Measurements from ENCODE around the gene SET. TPM values are rescaled to one million over a fixed set of nuclear protein-coding genes. Genes with fewer than 3 reads are reported as not detected.

SET gene
- polyA plus RNA-seq, 1 of the 3 experiments (the other 2 are of a cell fraction): 64.6 TPM

DNA sequence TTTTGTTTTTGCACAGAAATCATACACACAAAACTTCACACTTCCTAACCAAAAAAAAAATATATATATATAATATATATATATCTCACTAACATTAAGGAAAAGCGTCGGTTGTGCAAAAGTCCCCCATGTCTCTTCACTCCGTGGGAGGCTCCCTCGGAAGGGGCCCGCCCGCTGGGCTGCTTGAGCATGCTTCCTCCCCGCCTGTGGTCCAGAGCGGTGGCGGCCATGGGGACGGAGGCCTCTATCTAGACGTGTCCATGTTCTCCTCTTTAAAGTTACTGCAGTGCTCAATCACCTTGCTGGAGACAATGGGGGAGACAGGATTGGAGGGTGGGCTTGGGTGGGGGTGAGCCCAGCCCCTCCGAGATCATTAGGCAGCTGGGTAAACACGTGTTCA lies 42.1 kb downstream of the SET start:
- Histone ChIP-seq H4K20me1 (ENCODE audit: insufficient read depth) (no peaks in the 10 kb centered on the region), H3K27me3 (ENCODE audit: insufficient read depth) (no peaks in the 10 kb centered on the region), H3K36me3 (replicated peaks in 1 of 2; ENCODE audit: control insufficient read depth in 1 of 2, insufficient read depth in 2 of 2, low read length in 1 of 2) (peaks cover 0 to 4% of the 10 kb centered on the region in 2 experiments), H3K79me2 (ENCODE audit: insufficient read depth) (no peaks in the 10 kb centered on the region), H3K9me2 (no peaks in the 10 kb centered on the region), H3K9me3 (no peaks in the 10 kb centered on the region), H3F3A (replicated peaks; ENCODE audit: insufficient read depth) (peaks cover 5% of the 10 kb centered on the region), H3K4me2 (no peak overlapping the region), H3K9ac (no peak overlapping the region), H3K27ac (ENCODE audit: low read depth in 2 of 2, low read length in 1 of 2) (no peak overlapping the region), H2AFZ (ENCODE audit: low read depth) (no peak overlapping the region), H3K4me1 (ENCODE audit: control insufficient read depth in 1 of 2, insufficient read depth in 2 of 2, low read depth in 1 of 2, low read length in 1 of 2) (peaks cover 0 to 35% of the 10 kb centered on the region in 2 experiments; a peak in 1 of 4 replicates), H3K4me3 (ENCODE audit: low read depth in 2 of 2, low read length in 1 of 2) (no peak overlapping the region)
- 94% methylated on average over 13 of the region's 13 CpGs for WGBS (ENCODE audit: low lambda C conversion rate)
- CTCF ChIA-PET: interaction anchor here (1.6 to 3.3 kb wide), 2 partner anchors 29 to 88 kb away, joined by 5 to 28 read pairs; partner anchors contain the start of genes ENDOG and PKN3
- DNase-seq: no peak
- TF ChIP-seq MXI1 (IDR thresholded peaks at IDR 0.05; ENCODE audit: low read depth, low read length): no peak
- no peak for TF ChIP-seq GABPA (IDR thresholded peaks at IDR 0.05; ENCODE audit: low read depth)
- TF ChIP-seq, protein P1, sequence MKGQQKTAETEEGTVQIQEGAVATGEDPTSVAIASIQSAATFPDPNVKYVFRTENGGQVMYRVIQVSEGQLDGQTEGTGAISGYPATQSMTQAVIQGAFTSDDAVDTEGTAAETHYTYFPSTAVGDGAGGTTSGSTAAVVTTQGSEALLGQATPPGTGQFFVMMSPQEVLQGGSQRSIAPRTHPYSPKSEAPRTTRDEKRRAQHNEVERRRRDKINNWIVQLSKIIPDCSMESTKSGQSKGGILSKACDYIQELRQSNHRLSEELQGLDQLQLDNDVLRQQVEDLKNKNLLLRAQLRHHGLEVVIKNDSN (IDR thresholded peaks at IDR 0.05; ENCODE audit: borderline replicate concordance, low read depth): no peak
- TF ChIP-seq ZBTB33 (IDR thresholded peaks at IDR 0.05; ENCODE audit: borderline replicate concordance, low read depth): no peak
- TF ChIP-seq IRF3 (IDR thresholded peaks at IDR 0.05; ENCODE audit: low read depth, low read length): no peak
- no peak for TF ChIP-seq JUND (IDR thresholded peaks at IDR 0.05)
- TF ChIP-seq TAF1 (IDR thresholded peaks at IDR 0.05; ENCODE audit: borderline replicate concordance, low read depth, low read length): no peak
- TF ChIP-seq MAX (IDR thresholded peaks at IDR 0.05; ENCODE audit: low read depth): no peak
- TF ChIP-seq RCOR1 (IDR thresholded peaks at IDR 0.05; ENCODE audit: low read length): no peak
- no peak for TF ChIP-seq SIN3A (IDR thresholded peaks at IDR 0.05; ENCODE audit: borderline replicate concordance, low read depth, low read length)
- POLR2A ChIA-PET: no interaction called here

DNA sequence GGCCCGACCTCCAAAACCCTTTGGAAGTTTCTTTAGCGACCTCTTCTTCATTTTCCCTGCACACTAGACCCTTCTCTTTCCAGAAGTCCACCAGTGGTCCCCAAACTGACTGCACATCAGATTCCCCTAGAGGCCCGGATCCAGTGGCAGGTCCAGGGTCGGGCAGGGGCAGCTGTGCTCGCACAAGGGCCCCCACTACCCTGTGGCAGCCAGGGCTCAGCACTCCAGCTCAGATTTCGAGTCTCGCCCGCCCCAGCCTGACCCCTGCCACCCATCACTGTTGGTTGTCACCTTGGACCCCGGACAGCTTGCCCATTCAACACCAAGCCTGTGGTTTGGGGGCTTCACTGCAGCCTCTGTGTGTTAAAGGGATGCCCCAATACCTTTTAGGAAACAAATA lies 42.7 kb downstream of the SET start:
- H4K20me1 ChIP-seq (ENCODE audit: insufficient read depth): no peaks in the 10 kb centered on the region
- H3K27ac ChIP-seq (ENCODE audit: low read depth in 2 of 2, low read length in 1 of 2): no peak overlapping the region
- POLR2A ChIA-PET: no interaction called here
- no peaks in the 10 kb centered on the region for H3K9me2 ChIP-seq
- CTCF ChIA-PET: interaction anchor here (1.6 to 3.3 kb wide), 2 partner anchors 30 to 87 kb away, joined by 5 to 28 read pairs; partner anchors contain the start of genes ENDOG and PKN3
- H3K9me3 ChIP-seq: no peaks in the 10 kb centered on the region
- no peak overlapping the region for H2AFZ ChIP-seq (ENCODE audit: low read depth)
- H3K4me2 ChIP-seq: no peak overlapping the region
- DNase-seq: no peak
- TF ChIP-seq RFX5 (IDR thresholded peaks at IDR 0.05; ENCODE audit: low read length) (no peak), SMC3 (IDR thresholded peaks at IDR 0.05; ENCODE audit: low read depth, low read length) (no peak), FOSL2 (IDR thresholded peaks at IDR 0.05; ENCODE audit: borderline replicate concordance, low read depth) (no peak), POLR2AphosphoS5 (IDR thresholded peaks at IDR 0.05; ENCODE audit: low read depth, low read length) (no peak), MEF2A (IDR thresholded peaks at IDR 0.05; ENCODE audit: borderline replicate concordance, low read depth) (no peak), RXRA (IDR thresholded peaks at IDR 0.05; ENCODE audit: borderline replicate concordance, low read depth) (no peak), CHD2 (IDR thresholded peaks at IDR 0.05; ENCODE audit: low read length, partially characterized antibody) (no peak), MAX (IDR thresholded peaks at IDR 0.05; ENCODE audit: low read depth) (no peak), TCF12 (IDR thresholded peaks at IDR 0.05) (no peak), YY1 (IDR thresholded peaks at IDR 0.05; ENCODE audit: low read depth) (no peak), RCOR1 (IDR thresholded peaks at IDR 0.05; ENCODE audit: low read length) (no peak), TAF1 (IDR thresholded peaks at IDR 0.05; ENCODE audit: borderline replicate concordance, low read depth, low read length) (no peak), SIN3A (IDR thresholded peaks at IDR 0.05; ENCODE audit: borderline replicate concordance, low read depth, low read length) (no peak), NRF1 (IDR thresholded peaks at IDR 0.05; ENCODE audit: low read depth, low read length) (no peak), FOXJ3 (CRISPR knock-in tag; IDR thresholded peaks at IDR 0.05) (no peak), FOXM1 (IDR thresholded peaks at IDR 0.05; ENCODE audit: low read depth) (no peak)
- TF ChIP-seq, protein P1 (IDR thresholded peaks at IDR 0.05; ENCODE audit: borderline replicate concordance, low read depth): no peak
- no peak overlapping the region for H3K9ac ChIP-seq
- WGBS (ENCODE audit: low lambda C conversion rate): 78% methylated on average over 9 of the region's 9 CpGs
- H3K79me2 ChIP-seq (ENCODE audit: insufficient read depth): no peaks in the 10 kb centered on the region
- H3K27me3 ChIP-seq (ENCODE audit: insufficient read depth): no peaks in the 10 kb centered on the region
- H3F3A ChIP-seq (replicated peaks; ENCODE audit: insufficient read depth): peaks cover 4% of the 10 kb centered on the region
- H3K4me3 ChIP-seq (ENCODE audit: low read depth in 2 of 2, low read length in 1 of 2): no peak overlapping the region
- peaks cover 0 to 35% of the 10 kb centered on the region in 2 experiments; a peak in 1 of 4 replicates for H3K4me1 ChIP-seq (ENCODE audit: control insufficient read depth in 1 of 2, insufficient read depth in 2 of 2, low read depth in 1 of 2, low read length in 1 of 2)
- peaks cover 0 to 4% of the 10 kb centered on the region in 2 experiments for H3K36me3 ChIP-seq (replicated peaks in 1 of 2; ENCODE audit: control insufficient read depth in 1 of 2, insufficient read depth in 2 of 2, low read length in 1 of 2)

Data from SK-N-SH (cell line).